Activated CD4-positive, CD25-positive, alpha-beta regulatory T cell treated with anti-CD3 and anti-CD28 coated beads, Interleukin-2, amount 50 U/mL, for 24 hours (primary cell): ENCODE data around the gene ARSG.

Experiments used
- ATAC-seq, 2 donors: fragments of 150-1000 bp; cut with Tn5 transposase; one replicate each; pipeline ENCODE4 v1.10.0; 2021; ENCODE audit warnings: mild to moderate bottlenecking in 1 of 2, moderate library complexity in 1 of 2

The ARSG gene

DNA sequence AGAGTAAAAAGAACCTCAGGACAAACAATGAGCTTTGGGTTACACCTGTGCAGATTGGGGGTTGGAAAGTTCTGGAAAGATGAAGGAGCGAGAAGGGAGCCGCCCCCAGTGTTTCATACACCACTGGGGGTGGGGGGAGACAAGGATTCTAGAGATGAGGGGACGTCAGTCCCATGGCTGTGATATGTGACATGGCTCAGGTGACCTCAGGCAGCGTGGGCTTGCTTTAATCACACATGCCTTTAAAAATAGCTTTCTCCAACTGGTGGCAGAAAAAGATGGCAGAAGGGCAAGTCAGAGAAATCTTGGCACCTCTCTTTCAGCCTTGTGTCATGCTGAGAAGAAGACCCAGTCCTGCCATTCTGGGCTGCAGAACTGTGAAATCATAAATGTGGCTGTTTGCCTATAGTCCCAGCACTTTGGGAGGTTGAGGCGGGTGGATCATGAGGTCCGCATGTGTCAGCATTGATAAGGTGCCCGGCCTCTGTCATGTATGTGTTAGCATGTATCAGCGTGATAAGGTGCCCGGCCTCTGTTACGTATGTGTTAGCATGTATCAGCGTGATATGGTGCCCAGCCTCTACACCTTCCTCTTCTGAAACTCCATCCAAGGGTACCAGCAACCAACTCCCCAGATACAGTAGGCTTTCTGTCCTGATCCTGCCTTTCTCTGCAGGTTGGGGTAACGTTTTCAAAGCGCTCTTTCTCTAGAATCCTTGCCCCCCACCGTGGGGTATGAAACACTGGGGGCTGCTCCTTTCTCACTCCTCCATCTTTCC is 141.0 kb downstream of the ARSG start:
- ATAC-seq = no peak

GRCh38 chr17:68433211-68433610 is 141.9 kb downstream of the ARSG start:
- ATAC-seq = no peak

DNA sequence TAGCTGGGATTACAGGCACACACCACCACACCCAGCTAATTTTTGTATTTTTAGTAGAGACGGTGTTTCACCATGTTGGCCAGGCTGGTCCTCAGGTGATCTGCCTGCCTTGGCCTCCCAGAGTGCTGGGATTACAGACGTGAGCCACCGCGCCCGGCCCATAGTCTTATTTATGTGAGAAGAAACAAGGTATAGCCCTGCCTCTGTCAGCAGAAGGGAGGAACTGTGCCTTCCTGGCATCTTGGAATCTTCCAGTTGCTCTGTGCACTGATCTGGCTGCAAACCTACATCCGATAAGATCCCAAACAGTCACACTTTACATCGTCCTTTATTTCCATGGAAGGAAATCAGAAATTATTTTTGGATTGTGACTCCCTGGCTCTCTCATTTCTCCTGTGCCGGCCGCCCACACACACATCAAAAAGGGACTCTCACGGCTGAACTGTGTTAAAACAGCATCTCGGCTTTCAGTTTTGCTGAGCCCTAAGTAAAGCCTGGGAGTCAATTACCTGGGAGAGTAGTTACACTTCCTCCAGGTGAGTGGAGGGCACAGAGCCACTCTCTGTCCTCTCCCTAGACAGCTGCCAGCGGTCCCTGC is 142.7 kb downstream of the ARSG start:
- ATAC-seq = no peak

- no peak for ATAC-seq
Measured at GRCh38 chr17:68435361-68435760, 144.1 kb downstream of the ARSG start.

- ATAC-seq = peak; percentile 76 to 90
Measured at GRCh38 chr17:68435876-68436842, 144.9 kb downstream of the ARSG start.

GRCh38 chr17:68437979-68438822 is 146.9 kb downstream of the ARSG start:
- ATAC-seq = peak; percentile 63 to 64

DNA sequence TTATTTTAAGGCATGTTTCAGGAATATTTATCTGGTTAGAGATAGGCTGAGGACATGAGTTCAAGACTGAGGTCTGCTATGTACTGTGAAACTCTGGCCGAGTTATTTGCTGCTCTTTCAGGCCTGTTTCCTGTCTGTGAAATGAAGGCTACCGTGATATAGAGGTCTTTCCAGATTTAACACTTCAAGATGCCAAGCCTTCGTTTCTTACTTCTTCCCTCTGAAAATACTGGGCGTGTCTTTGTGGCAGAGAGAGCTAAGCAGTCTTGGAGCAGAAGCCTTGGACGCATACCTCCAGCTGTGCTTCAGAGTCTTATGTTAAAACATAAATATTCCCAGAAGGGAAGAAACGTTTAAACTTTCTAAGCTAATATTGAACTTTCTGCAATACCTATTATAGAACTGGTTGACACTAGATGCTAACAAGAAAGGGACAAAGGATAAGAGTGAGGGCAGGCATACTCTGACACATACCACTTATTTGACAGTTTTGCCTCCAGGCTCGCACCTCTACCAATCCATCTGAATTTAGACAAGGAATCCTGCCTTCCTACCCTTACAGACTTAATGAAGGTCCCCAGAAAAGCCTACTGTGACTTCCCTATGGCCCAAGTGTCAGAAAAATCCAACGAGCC is 148.5 kb downstream of the ARSG start:
- ATAC-seq = no peak

- ATAC-seq = no peak
Measured at GRCh38 chr17:68440526-68440925, 149.2 kb downstream of the ARSG start.

- ATAC-seq = no peak
Measured at GRCh38 chr17:68441070-68441770, 149.9 kb downstream of the ARSG start.

GRCh38 chr17:68443972-68444464 is 152.7 kb downstream of the ARSG start:
- ATAC-seq = no peak

GRCh38 chr17:68445671-68446070 is 154.4 kb downstream of the ARSG start:
- ATAC-seq = no peak

DNA sequence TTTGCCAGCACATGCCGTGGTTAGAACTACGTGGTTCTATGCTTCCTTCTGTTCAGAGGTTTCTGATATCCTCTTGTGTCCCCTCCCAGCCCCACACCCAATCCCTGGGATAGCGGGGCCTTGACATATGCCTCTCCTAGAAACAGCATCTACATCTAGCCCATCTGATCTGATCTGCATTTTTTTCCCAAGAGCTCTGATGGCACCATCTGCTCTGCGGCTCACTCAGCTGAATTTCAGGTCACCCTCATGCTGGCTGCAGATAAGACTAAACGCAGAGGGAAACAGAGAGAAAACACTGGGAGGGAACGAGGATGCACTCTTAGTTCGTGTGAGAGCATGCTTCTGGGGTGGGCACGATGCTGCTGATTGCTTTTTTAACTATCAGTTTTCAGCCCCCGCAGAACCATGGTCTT is 155.3 kb downstream of the ARSG start:
- ATAC-seq = no peak

DNA sequence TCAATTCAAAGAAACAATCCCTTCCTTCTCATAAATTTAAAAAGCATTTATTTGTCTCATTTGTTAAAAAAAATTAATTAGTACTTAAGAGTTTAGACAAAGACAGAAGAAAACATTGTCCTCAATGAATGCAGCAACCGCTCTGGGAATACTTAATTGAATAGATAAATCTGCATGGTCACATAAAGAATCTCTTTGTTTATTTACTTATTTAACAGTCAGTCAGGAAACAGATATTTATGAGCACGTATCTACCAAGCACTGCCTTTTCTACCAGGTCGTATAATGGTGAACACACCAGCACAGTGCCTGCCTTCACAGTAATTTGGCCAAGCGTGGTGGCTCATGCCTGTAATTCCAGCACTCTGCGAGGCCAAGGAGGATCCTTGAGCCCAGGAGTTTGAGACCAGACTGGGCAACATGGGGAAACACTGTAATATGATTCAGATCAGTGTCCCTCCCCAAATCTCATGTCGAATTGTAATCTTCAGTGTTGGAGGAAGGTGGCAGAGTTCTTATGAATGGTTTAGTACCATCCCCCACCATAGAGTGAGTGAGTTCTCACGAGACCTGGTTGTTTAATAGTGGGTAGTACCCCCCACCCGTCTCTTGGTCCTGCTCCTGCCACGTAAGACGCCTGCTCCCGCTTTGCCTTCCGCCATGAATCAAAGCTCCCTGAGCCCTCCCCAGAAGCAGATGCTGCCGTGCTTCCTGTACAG is 157.9 kb downstream of the ARSG start:
- ATAC-seq = no peak

DNA sequence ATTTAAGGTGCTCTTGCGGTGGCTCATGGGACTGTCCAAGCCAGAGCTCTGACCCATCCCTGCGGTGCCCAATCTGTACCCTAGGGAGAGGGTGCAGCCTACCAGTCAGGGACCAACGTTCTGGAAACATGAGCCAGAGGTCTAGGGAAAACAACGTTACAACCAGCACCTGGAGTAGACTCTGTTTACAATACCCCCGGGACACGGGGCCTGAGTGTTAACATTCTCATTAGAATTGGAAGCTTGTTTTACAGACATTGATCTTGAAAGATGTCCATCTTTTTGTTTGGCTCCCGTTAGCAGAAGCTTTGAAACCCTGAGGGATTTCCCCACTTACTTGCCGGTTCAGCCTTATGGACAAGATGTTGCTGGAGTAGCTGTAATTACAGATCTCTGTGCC is 159.1 kb downstream of the ARSG start:
- ATAC-seq = no peak

GRCh38 chr17:68450801-68451200 is 159.5 kb downstream of the ARSG start:
- ATAC-seq = no peak

DNA sequence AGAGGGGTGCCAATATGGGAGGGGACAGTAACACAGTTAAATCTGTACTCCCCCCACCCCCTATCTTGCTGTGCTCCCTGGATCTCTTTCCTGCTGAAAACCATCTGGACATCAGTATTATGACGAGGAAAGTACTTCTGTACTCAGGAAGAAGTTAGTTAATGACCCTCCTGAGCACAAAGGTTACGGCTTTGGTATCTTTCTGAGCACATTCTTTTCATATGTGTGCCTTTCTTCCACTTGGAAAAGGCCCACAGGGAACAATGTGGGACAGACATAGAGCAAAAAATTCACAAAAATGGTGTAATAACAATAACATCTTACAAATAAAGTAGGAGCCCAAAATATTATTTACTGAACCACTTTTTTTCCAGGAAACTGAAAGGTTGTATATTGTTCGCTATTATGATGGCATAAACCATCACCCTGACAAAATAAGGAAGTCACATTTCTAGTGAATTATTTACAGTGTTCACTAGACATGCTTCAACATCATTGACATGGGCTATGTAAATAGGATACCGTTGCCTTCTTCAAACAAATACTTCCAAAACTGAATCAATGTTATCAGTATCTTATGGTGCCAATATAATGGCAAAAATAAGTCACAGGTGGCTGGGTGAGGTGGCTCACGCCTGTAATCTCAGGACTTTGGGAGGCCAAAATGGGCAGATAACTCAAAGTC is 160.5 kb downstream of the ARSG start:
- no peak for ATAC-seq

GRCh38 chr17:68452724-68453290 is 161.5 kb downstream of the ARSG start:
- ATAC-seq = no peak

DNA sequence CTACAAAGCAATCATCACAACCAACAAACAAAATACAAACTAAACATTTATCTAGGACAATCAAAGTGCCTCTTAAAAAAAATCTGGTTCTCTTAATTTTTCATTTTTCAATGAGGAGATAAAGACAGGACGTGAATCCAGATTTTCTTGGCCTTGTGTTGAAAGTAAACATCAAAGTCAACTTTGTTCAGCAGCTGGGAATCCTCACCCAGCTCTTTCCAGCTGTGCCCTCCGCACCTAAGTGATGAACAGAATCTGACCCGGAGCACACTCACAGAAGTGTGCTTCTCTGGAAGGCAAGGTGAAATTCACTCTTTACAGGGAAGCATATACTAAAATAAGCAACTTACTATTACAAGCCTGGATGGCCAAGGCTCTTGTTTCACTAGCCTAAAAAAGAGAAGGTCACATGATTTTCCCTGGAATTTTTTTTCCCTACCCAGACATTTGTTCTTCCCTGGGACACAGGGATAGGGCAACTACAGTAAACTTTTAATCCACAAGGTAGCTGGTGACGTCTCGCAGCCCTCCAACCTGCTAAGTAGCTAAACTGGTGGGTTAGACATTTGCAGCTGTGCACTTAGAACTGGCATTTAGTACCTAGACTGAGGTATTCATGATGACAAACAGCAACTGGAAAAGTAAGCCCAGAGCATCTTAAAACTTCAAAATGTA is 162.8 kb downstream of the ARSG start:
- no peak for ATAC-seq

- no peak for ATAC-seq
Measured at GRCh38 chr17:68455901-68456338, 164.6 kb downstream of the ARSG start.
